C4-2B (cell line): ENCODE data around the gene CFAP77.

ENCODE experiments used
- CTCF ChIP-seq: fragments of 450-650 bp; conservative IDR thresholded peaks from 2 replicates; pipeline ENCODE4 v1.5.1; 2017; ENCODE audit warnings: mild to moderate bottlenecking
- ZFX ChIP-seq: fragments of 450-650 bp; IDR thresholded peaks from 2 replicates; pipeline ENCODE4 v1.6.1; 2017

GRCh38 chr9:132472599-132472998 is 62.6 kb downstream of the CFAP77 start:
- TF ChIP-seq CTCF (no peak), ZFX (no peak)
